HCEC 1CT (cell line): ENCODE measurements around the gene AMOTL2.

Experiments
- DNase-seq: peaks from one replicate; pipeline ENCODE4 v3.0.0-alpha.2; 2017

The AMOTL2 gene

GRCh38 chr3:134312873-134313846 lies 61.1 kb downstream of the AMOTL2 start:
- DNase-seq = peak; percentile 75

- no peak for DNase-seq
Measured at GRCh38 chr3:134312072-134312872, 62.0 kb downstream of the AMOTL2 start.

GRCh38 chr3:134311693-134312071 lies 62.6 kb downstream of the AMOTL2 start:
- no peak for DNase-seq

- DNase-seq = peak; percentile 49
Measured at GRCh38 chr3:134311265-134311664, 63.0 kb downstream of the AMOTL2 start.

- no peak for DNase-seq
Measured at GRCh38 chr3:134309987-134310700, 64.1 kb downstream of the AMOTL2 start.

GRCh38 chr3:134308350-134308891 lies 65.8 kb downstream of the AMOTL2 start:
- peak; percentile 76 for DNase-seq

GRCh38 chr3:134307425-134307824 lies 66.8 kb downstream of the AMOTL2 start:
- no peak for DNase-seq

GRCh38 chr3:134306320-134306719 lies 67.9 kb downstream of the AMOTL2 start:
- no peak for DNase-seq
